GM21717 (cell line): Measurements from ENCODE around the gene SLC2A6.
"Not testable (repeated sequence)": the region's sequence is repeated elsewhere in the genome, so short reads cannot be mapped to it uniquely, and the experiment has no call there.

Source experiments
- ATAC-seq: cut with Tn5 transposase; IDR thresholded peaks from one replicate; pipeline ENCODE4 v1.9.1; 2021; ENCODE audit warnings: mild to moderate bottlenecking, moderate library complexity; ENCODE audit not compliant: unreplicated experiment

The SLC2A6 gene

GRCh38 chr9:133463234-133463863, 15.6 kb downstream of the SLC2A6 start:
- ATAC-seq, result no peak

- ATAC-seq, result no peak
These were observed 16.9 kb downstream of the SLC2A6 start for GRCh38 chr9:133461975-133462374.

DNA sequence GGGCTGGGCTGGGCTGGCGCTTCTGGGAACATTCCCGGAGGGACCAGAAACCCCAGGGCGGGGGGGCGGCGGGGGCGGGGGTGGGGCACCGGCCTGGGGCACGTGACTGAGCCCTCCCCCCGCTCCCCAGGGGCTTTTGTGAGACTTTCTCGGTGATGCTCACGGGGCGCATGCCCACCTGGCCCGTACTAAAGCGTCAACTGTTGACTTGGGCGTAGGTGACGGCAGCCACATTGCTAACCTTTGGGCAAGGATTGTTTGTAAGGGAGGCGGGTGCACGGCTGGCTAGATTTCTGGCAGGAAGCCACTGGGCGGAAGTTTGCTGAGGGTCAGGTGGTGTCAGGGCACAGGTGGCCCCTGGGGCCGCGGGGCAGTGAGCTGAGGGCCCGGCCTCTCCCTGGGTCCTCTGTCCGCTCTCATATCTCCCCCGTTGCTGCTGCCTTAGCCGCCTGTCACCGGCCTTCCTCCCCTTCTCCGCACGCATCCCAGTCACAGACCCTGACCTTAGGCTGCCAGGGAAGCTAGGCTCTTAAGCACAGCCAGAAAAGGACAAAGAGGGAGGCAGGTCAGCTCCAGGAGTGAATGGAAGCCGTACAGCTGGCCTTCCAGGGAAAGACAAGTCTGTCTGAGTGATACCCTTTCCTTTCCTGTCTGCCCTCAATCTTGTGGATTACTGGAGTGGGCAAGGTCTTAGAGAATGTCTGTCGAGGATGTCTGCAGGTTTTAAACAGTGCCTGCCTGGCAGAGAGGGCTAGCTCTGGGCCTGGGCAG, 18.3 kb downstream of the SLC2A6 start:
- ATAC-seq, result peak; percentile 13

DNA sequence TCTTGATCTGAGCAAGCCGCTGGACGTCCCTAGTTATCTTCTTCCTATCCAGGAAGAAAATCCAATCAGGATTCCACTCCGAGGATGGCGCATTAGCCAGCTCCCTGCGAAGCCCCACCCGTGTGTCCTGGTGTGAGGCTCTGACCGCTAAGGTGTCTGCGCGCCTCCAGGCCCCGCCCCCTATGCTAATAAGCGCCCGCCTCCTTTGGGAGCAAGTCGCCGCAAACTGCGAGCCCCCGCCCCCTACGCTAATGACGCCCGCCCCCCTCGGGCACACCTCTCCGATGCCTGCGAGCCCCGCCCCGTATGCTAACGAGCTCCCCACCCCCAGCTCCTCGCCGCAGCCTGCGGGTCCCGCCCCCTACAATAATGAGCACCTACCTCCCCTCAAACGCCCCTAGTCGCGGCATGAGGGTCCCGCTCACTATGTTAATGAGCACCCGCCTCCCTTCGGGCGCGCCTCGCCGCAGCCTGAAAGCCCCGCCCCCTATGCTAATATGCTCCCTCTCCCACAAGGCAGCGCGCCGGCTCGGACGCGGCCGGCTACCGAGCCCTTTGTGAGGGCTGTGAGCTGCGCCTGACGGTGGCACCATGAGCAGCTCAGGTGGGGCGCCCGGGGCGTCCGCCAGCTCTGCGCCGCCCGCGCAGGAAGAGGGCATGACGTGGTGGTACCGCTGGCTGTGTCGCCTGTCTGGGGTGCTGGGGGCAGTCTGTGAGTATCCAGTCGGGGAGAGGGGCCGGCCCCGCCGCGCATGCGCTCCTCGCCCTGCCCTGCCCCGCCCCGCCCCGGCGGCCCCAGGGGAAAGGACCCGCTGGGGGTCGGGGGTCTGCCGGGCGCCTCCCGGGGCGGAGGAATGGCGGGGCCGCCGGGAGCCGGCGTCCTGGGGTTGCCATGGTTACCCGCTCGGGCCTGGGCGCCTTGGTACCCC, 19.2 kb downstream of the SLC2A6 start, which contains the start of gene CACFD1:
Gene CACFD1, plus strand, starts transcription at position 503 of the 929 bp plus-strand sequence. Its CDS starts 89 bp downstream, at position 592.
- peak; percentile 66 for ATAC-seq

DNA sequence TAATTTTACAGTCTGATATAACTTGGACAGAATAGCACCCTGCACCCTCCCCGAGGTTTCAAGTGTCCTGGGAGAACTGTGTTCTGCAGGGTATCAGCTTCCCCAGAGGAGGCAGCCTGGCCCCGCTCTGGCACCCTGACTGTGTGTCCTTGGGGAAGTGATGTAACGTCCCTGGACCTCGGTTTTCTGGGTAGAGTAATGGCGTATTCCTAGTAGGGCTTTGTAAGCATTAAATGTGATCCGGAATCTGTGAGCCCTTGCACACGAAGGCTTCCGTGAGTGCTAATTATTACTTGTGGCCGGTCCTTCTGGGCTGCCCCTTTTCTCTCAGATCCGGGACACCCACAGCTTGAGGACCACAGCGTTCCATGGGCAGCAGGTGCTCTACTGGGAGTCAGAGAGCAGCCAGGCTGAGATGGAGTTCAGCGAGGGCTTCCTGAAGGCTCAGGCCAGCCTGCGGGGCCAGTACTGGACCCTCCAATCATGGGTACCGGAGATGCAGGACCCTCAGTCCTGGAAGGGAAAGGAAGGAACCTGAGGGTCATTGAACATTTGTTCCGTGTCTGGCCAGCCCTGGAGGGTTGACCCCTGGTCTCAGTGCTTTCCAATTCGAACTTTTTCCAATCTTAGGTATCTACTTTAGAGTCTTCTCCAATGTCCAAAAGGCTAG, 20.1 kb downstream of the SLC2A6 start:
- no peak for ATAC-seq

DNA sequence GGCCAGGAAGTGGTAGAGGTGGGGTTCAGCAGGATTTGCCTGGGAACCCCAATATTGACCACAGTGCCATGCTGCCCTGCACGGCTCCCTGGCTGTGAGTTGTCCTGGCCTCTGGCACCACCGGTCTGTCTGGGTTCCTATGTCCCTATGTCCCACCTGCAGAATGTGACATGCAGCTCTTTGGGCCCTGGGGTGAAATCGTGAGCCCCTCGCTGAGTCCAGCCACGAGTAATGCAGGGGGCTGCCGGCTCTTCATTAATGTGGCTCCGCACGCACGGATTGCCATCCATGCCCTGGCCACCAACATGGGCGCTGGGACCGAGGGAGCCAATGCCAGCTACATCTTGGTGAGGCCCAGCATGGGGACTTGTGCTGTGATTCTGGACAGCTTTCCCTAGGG, 21.2 kb downstream of the SLC2A6 start:
- no peak for ATAC-seq

DNA sequence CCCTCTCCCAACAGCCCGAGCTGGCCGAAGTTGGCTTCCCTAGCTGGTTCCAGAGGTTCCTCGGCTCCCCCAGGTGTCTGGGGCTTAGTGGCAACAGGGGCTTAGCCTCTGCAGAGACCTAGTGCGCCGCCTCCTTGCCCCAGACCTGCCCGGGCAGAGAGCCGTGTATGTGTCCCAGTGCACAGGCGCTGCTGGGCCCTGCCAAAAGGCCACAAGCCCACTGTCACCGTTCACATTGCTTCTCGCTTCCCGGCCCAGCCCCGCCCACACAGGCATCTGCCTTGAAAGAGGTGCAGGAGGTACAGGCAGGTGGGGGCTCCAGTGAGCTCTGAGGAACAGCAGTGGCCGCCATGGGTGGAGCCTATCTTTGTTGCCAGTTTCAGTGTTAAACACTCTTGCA, 21.7 kb downstream of the SLC2A6 start:
- ATAC-seq, result no peak

DNA sequence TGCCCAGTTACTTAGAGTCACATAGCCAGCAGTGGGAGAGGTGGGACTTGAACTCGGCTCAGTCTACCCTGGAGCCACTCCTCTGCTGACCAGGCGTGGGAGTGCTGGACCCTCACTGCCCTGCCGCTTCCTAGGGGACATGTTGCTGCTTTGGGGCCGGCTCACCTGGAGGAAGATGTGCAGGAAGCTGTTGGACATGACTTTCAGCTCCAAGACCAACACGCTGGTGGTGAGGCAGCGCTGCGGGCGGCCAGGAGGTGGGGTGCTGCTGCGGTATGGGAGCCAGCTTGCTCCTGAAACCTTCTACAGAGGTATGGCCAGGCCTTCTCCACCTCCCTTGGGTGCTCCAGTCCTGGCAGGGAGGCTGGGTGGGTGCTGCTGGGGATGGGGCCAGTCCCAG, 22.5 kb downstream of the SLC2A6 start:
- no peak for ATAC-seq

GRCh38 chr9:133455936-133456335, 23.0 kb downstream of the SLC2A6 start:
- ATAC-seq, result no peak

- no peak for ATAC-seq
These were observed 23.8 kb downstream of the SLC2A6 start for GRCh38 chr9:133454943-133455673.

DNA sequence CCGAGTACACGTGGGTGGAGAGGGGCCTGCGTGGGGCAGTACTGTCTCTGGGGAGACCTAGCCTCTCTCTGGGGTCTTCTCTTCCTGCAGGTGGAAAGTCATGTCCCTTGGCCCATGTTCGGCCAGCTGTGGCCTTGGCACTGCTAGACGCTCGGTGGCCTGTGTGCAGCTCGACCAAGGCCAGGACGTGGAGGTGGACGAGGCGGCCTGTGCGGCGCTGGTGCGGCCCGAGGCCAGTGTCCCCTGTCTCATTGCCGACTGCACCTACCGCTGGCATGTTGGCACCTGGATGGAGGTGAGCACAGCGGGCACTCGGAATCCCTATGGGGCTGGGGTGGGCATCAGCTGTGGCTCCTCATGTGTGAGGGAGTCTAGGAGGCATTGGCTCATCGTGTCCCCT, 24.6 kb downstream of the SLC2A6 start:
- no peak for ATAC-seq

GRCh38 chr9:133453651-133454050, 25.2 kb downstream of the SLC2A6 start:
- no peak for ATAC-seq

DNA sequence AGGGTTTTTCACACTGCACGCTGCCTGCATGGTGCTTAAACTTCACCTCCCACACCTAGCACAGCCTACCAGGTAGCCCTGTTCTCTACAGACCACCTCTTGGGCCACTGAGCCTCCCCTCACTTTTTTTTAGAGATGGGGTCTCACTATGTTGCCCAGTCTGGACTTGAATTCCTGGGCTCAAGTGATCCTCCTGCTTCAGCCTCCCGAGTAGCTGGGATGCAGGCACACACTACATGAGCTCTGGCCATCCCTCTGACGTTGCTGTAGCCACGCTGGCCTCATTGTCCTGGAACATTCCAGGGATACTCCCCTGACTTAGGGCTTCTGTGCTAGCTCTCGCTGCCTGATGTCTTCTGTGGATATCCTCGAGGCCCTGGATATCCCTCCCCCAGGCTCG, 26.3 kb downstream of the SLC2A6 start:
- ATAC-seq, result no peak

GRCh38 chr9:133451865-133452264, 27.0 kb downstream of the SLC2A6 start:
- ATAC-seq, result not testable (repeated sequence)

- ATAC-seq, result no peak
These were observed 29.1 kb downstream of the SLC2A6 start for GRCh38 chr9:133449760-133450159.

- ATAC-seq, result no peak
These were observed 30.4 kb downstream of the SLC2A6 start for GRCh38 chr9:133448487-133448972.

DNA sequence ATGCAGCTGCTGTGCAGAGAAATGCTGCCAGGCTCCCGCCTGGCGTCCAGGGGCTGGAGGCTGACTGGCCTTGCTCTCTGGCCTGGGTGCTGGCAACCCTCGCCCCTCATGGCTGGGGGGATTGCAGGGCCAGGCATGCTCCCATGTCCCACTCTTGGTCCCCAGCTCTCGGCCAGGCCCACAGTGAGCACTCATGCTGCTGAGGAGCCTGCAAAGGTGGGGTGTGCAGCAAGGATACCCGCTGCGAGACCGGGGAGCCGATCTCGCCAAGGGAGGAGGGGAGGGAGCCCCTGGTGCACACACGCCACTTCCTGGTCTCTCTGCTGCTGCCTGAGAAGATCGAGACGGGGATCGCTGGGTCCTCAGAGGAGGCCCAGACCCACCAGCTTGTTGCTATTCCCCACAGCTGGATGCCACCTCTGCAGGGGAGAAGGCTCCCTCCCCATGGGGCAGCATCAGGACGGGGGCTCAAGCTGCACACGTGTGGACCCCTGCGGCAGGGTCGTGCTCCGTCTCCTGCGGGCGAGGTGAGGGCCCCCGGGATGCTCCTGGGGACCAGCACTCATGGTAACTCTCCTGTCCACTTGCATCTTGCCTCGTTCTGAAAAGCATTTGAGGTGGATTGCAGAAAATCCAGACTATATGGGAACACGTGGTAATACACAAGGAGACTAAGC, 33.5 kb downstream of the SLC2A6 start:
- no peak for ATAC-seq

GRCh38 chr9:133443982-133444381, 34.9 kb downstream of the SLC2A6 start:
- no peak for ATAC-seq

DNA sequence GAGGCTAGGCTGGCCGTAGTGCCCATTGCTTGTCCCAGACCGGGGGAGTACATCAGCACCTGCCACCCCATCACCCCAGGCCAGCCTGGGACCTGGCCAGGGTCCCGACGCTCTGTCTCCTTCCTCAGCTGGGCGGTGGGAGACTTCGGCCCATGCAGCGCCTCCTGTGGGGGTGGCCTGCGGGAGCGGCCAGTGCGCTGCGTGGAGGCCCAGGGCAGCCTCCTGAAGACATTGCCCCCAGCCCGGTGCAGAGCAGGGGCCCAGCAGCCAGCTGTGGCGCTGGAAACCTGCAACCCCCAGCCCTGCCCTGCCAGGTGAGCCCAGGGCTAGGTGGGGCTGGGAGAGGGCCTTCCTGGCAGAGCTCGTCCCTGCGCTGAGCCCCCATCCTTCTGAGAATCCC, 35.7 kb downstream of the SLC2A6 start:
- no peak for ATAC-seq
